H1 (cell line): ENCODE results near the gene RASSF4. TPM values are rescaled to one million over a fixed set of nuclear protein-coding genes. Genes with fewer than 3 reads are reported as not detected.

Source experiments
- CTCF ChIA-PET: fragments of 300-600 bp; sonication (Branson Sonifier 250); formaldehyde crosslinking; loops from one replicate; lab custom pipeline; 2021; ENCODE audit not compliant: partially characterized antibody; lab: Charles Lee
- POLR2A ChIA-PET: fragments of 300-600 bp; sonication (Branson Sonifier 250); formaldehyde crosslinking; loops from one replicate; lab custom pipeline; 2021; ENCODE audit warnings: inconsistent platforms; ENCODE audit not compliant: partially characterized antibody; lab: Charles Lee
- DNase-seq, 2 experiments: peaks; one replicate each; pipeline versions ENCODE4 v3.0.0 to v3.0.0-alpha.2; 2010 to 2022; ENCODE audit warnings: low spot score in 2 of 2, low read depth in 1 of 2, mixed read lengths in 1 of 2
- FAIRE-seq: peaks from 2 replicates; lab custom pipeline; 2011; peaks lifted over from hg19 to GRCh38; lab: Jason Lieb, UNC
- H2AFZ ChIP-seq: 2 replicates; pipeline ENCODE4 v1.8.1; 2012; ENCODE audit warnings: low read length, inconsistent platforms
- H2AK5ac ChIP-seq: 2 replicates; pipeline ENCODE4 v1.6.1; 2013; ENCODE audit warnings: low read depth, low read length
- H2BK120ac ChIP-seq: replicated peaks from 2 replicates; pipeline ENCODE3; 2013; ENCODE audit warnings: low read depth, low read length, inconsistent platforms
- H2BK12ac ChIP-seq: 2 replicates; pipeline ENCODE4 v1.6.1; 2013; ENCODE audit warnings: low read depth, low read length
- H2BK15ac ChIP-seq: 2 replicates; pipeline ENCODE4 v1.6.1; 2013; ENCODE audit warnings: low read length
- H2BK20ac ChIP-seq: 2 replicates; pipeline ENCODE4 v1.6.1; 2013; ENCODE audit warnings: low read length
- H2BK5ac ChIP-seq: 2 replicates; pipeline ENCODE4 v1.6.1; 2013; ENCODE audit warnings: low read depth, low read length
- H3K14ac ChIP-seq: 2 replicates; pipeline ENCODE4 v1.6.1; 2013; ENCODE audit warnings: inconsistent platforms; ENCODE audit not compliant: insufficient read length
- H3K18ac ChIP-seq: 2 replicates; pipeline ENCODE4 v1.6.1; 2013; ENCODE audit warnings: low read length; ENCODE audit errors: extremely low read depth
- H3K23ac ChIP-seq: 2 replicates; pipeline ENCODE4 v1.6.1; 2013; ENCODE audit warnings: inconsistent platforms; ENCODE audit not compliant: insufficient read length
- H3K23me2 ChIP-seq: 2 replicates; pipeline ENCODE4 v1.6.1; 2013; ENCODE audit warnings: low read depth, low read length
- H3K27ac ChIP-seq: 2 replicates; pipeline ENCODE4 v1.6.1; 2011; ENCODE audit warnings: low read depth, low read length, inconsistent platforms
- H3K27me3 ChIP-seq, 4 experiments: replicated peaks in 1 of 4; 1 replicate in 1 of 4; 2 replicates in 3 of 4; pipeline versions ENCODE4 v1.6.1 to v1.8.1; 2011 to 2013; ENCODE audit warnings: low read length in 3 of 4, mild to moderate bottlenecking in 3 of 4, inconsistent platforms in 2 of 4, mixed read lengths in 2 of 4, moderate library complexity in 1 of 4; ENCODE audit not compliant: control insufficient read depth in 3 of 4, insufficient read depth in 3 of 4; ENCODE audit errors: extremely low read depth in 1 of 4
- H3K36me3 ChIP-seq, 4 experiments: 2 replicates each; pipeline versions ENCODE4 v1.6.1 to v1.8.1; 2011 to 2013; ENCODE audit warnings: mild to moderate bottlenecking in 4 of 4, low read length in 3 of 4, moderate library complexity in 2 of 4, control low read depth in 1 of 4, inconsistent platforms in 1 of 4; ENCODE audit not compliant: insufficient read depth in 4 of 4, control insufficient read depth in 2 of 4
- H3K4ac ChIP-seq: replicated peaks from 2 replicates; pipeline ENCODE3; 2013; ENCODE audit warnings: low read length, low read depth, mixed read lengths, inconsistent platforms; ENCODE audit not compliant: insufficient read length
- H3K4me1 ChIP-seq, 4 experiments: replicated peaks in 1 of 4; 1 replicate in 1 of 4; 2 replicates in 3 of 4; pipeline versions ENCODE4 v1.6.1 to v1.8.1; 2011 to 2013; ENCODE audit warnings: low read length in 3 of 4, inconsistent platforms in 2 of 4, mixed read lengths in 1 of 4; ENCODE audit not compliant: insufficient read depth in 4 of 4, control insufficient read depth in 3 of 4
- H3K4me2 ChIP-seq, 2 experiments: 2 replicates each; pipeline versions ENCODE4 v1.6.1 to v1.8.1; 2011 to 2013; ENCODE audit warnings: low read depth in 2 of 2, low read length in 2 of 2, control low read depth in 1 of 2, inconsistent platforms in 1 of 2, mild to moderate bottlenecking in 1 of 2; ENCODE audit not compliant: insufficient read depth in 1 of 2
- H3K4me3 ChIP-seq, 4 experiments: fragments of 200-600, 300-600 bp in 1 of 4; sonication (generic), shearing (Covaris generic), sonication (Bioruptor Twin) in 1 of 4; 2 replicates each; pipeline versions ENCODE4 v1.5.1 to v1.8.1; 2011 to 2016; ENCODE audit warnings: low read length in 4 of 4, low read depth in 3 of 4, control low read depth in 2 of 4, inconsistent platforms in 2 of 4, mild to moderate bottlenecking in 2 of 4, mixed read lengths in 1 of 4, moderate library complexity in 1 of 4; ENCODE audit not compliant: insufficient read depth in 2 of 4; ENCODE audit errors: extremely low read depth in 1 of 4
- H3K56ac ChIP-seq: replicated peaks from 2 replicates; pipeline ENCODE3; 2013; ENCODE audit warnings: low read depth, mild to moderate bottlenecking, mixed read lengths, low read length, inconsistent platforms; ENCODE audit not compliant: insufficient read length
- H3K79me1 ChIP-seq: 2 replicates; pipeline ENCODE4 v1.6.1; 2013; ENCODE audit warnings: low read depth, low read length, control low read depth
- H3K79me2 ChIP-seq, 2 experiments: 2 replicates each; pipeline versions ENCODE4 v1.6.1 to v1.8.1; 2012 to 2013; ENCODE audit warnings: low read length in 2 of 2, mild to moderate bottlenecking in 2 of 2, inconsistent platforms in 1 of 2; ENCODE audit not compliant: insufficient read depth in 2 of 2, control insufficient read depth in 1 of 2
- H3K9ac ChIP-seq, 4 experiments: replicated peaks in 1 of 4; 1 replicate in 1 of 4; 2 replicates in 3 of 4; pipeline versions ENCODE4 v1.6.1 to v1.8.1; 2011 to 2013; ENCODE audit warnings: low read depth in 3 of 4, low read length in 3 of 4, control low read depth in 2 of 4, mild to moderate bottlenecking in 2 of 4, moderate library complexity in 2 of 4, inconsistent platforms in 1 of 4; ENCODE audit errors: extremely low read depth in 1 of 4
- H3K9me3 ChIP-seq, 2 experiments: 2 replicates each; pipeline versions ENCODE4 v1.6.1 to v1.8.1; 2012 to 2013; ENCODE audit warnings: mild to moderate bottlenecking in 2 of 2, moderate library complexity in 2 of 2, control low read depth in 1 of 2, inconsistent platforms in 1 of 2, low read depth in 1 of 2, low read length in 1 of 2, mixed read lengths in 1 of 2; ENCODE audit not compliant: insufficient read depth in 2 of 2
- H4K20me1 ChIP-seq, 2 experiments: replicated peaks in 1 of 2; 2 replicates each; pipeline versions ENCODE3 to v1.8.1; 2011 to 2013; ENCODE audit warnings: inconsistent platforms in 2 of 2, low read length in 2 of 2, mild to moderate bottlenecking in 1 of 2; ENCODE audit not compliant: insufficient read depth in 2 of 2, control insufficient read depth in 1 of 2
- H4K5ac ChIP-seq: 2 replicates; pipeline ENCODE4 v1.6.1; 2013; ENCODE audit warnings: low read length, low read depth, mixed read lengths, inconsistent platforms; ENCODE audit not compliant: insufficient read length
- H4K8ac ChIP-seq: 2 replicates; pipeline ENCODE4 v1.8.0; 2013; ENCODE audit warnings: mild to moderate bottlenecking, moderate library complexity, low read length, inconsistent platforms; ENCODE audit not compliant: insufficient read depth; ENCODE audit errors: extremely low read depth
- H4K91ac ChIP-seq: replicated peaks from 2 replicates; pipeline ENCODE3; 2013; ENCODE audit warnings: low read length, mixed read lengths, inconsistent platforms; ENCODE audit not compliant: insufficient read length
- BRCA1 ChIP-seq: IDR thresholded peaks from 2 replicates; pipeline ENCODE4 v1.6.1; 2012; ENCODE audit warnings: low read depth, low read length, improper control_type of control experiment
- CBX8 ChIP-seq: fragments of 300-800, 300-1000 bp; sonication (generic); IDR thresholded peaks from 2 replicates; pipeline ENCODE4 v1.7.1; 2016; ENCODE audit warnings: low read depth, low read length, borderline replicate concordance
- CREB1 ChIP-seq: IDR thresholded peaks from 2 replicates; pipeline ENCODE4 v1.6.1; 2012; ENCODE audit warnings: inconsistent platforms
- EZH2 ChIP-seq: fragments of 200-600 bp; sonication (generic); IDR thresholded peaks from 2 replicates; pipeline ENCODE4 v1.7.1; 2012; ENCODE audit warnings: low read depth, mild to moderate bottlenecking, moderate library complexity, low read length, inconsistent platforms; ENCODE audit not compliant: severe bottlenecking
- PHF8 ChIP-seq: fragments of 200-600 bp; sonication (generic); conservative IDR thresholded peaks from 2 replicates; pipeline ENCODE4 v1.7.1; 2012; ENCODE audit warnings: low read depth, mild to moderate bottlenecking, inconsistent platforms, low read length, moderate library complexity
- RAD21 ChIP-seq, 2 experiments: IDR thresholded peaks in 1 of 2; conservative IDR thresholded peaks in 1 of 2; 2 replicates each; pipeline ENCODE4 v1.6.1; 2011; ENCODE audit warnings: low read depth in 2 of 2, low read length in 2 of 2, improper control_type of control experiment in 1 of 2, inconsistent platforms in 1 of 2, mild to moderate bottlenecking in 1 of 2, moderate library complexity in 1 of 2
- RFX5 ChIP-seq: IDR thresholded peaks from 2 replicates; pipeline ENCODE4 v1.6.1; 2011; ENCODE audit warnings: low read depth, low read length, improper control_type of control experiment, borderline replicate concordance
- RNF2 ChIP-seq: fragments of 200-900, 300-1000 bp; sonication (generic); IDR thresholded peaks from 2 replicates; pipeline ENCODE4 v1.7.1; 2016; ENCODE audit warnings: borderline replicate concordance, low read depth, mild to moderate bottlenecking, antibody characterized with exemption, low read length; ENCODE audit not compliant: poor library complexity, severe bottlenecking; ENCODE audit errors: missing control alignments
- SIRT6 ChIP-seq: IDR thresholded peaks from one replicate; pipeline ENCODE4 v1.7.1; 2012; ENCODE audit warnings: low read length, inconsistent platforms
- SIX5 ChIP-seq: IDR thresholded peaks from 2 replicates; pipeline ENCODE4 v1.6.1; 2011; ENCODE audit warnings: mild to moderate bottlenecking, low read depth, low read length
- WGBS, 2 experiments: shearing (Covaris generic) in 1 of 2; methylation state at CpG; one replicate each; pipeline versions ENCODE4 v1.1.6 to v1.1.7; 2013 to 2015; ENCODE audit warnings: low lambda C conversion rate in 2 of 2, mixed read lengths in 2 of 2, inconsistent platforms in 1 of 2, low coverage in 1 of 2, missing lambda C conversion rate in 1 of 2; ENCODE audit not compliant: insufficient replicate concordance in 2 of 2, insufficient coverage in 1 of 2, insufficient read length in 1 of 2; ENCODE audit errors: extremely low coverage in 1 of 2, missing lambda C conversion rate in 1 of 2; 5-methylcytosine and 5-hydroxymethylcytosine counted together
- polyA plus RNA-seq, 7 experiments: library from polyadenylated mRNA; depleted of rRNA in 3 of 7; stranded (reverse) in 5 of 7; unstranded in 2 of 7; fragments of >200 nt in 5 of 7; fragments of 200-250 nt in 2 of 7; gene quantifications; 1 replicate in 5 of 7; 2 replicates in 1 of 7; 4 replicates in 1 of 7; pipeline versions ENCODE4 v1.2.1 to v1.2.3, GENCODE V29; 2011 to 2013; ENCODE audit warnings: missing spikeins in 2 of 7, mixed read lengths in 2 of 7
- total RNA-seq: library from RNA; stranded (reverse); fragmentation: NEBNext Ultra II Directional; extraction: Animal tissue kit (Norgen Biotek cat#: 25700); gene quantifications from 2 replicates; pipeline ENCODE4 v1.2.1, GENCODE V29; 2021

Gene RASSF4
- total and polyA plus RNA-seq, 2 of the 8 experiments (the other 6 are each of a cell fraction or from before 2014, with no cell fraction given): 14.3 to 14.5 TPM

DNA sequence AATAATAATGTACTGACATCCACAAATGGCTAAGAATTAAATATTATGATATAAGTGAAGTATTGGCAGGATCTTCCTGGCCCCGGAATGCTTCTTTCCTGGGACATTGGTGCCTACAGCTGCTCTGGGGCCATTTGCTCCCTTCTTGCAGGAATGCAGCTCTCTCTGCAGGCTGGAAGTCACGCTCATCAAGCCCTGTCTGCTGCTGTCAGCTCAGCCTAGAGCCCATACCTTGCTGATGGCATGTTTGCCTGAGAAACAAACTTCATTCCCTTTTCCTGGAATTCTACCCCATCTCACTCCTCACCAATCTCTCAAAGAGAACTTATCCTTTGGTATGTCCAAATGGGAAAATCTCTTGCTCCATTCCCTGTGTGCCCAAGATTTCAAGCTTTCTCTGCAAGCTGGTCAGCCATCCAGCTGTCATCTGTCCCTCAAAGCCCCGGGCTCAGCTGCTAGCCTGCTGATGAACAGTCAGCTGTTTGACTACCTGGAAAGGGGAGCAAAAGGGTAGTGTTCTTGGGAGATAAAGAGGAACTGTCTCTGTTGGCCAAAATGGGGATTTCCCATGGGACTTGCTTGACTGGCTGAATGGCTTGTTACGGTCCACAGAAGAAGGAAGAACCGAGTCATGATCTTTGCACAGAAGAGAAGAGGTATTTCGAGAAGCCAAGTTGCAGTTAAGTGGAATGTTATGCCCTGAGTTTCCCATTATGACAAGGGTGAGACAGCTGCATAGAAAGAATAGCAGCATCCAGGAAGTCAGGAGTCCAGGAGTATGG is 12.0 kb upstream of the RASSF4 start:
- 88% methylated on average over 6 of the region's 6 CpGs; no CpG with 5 or more reads in 1 of the 2 experiments for WGBS, 2 experiments
- no peak for FAIRE-seq

More for the DNA sequence above, 12.0 kb upstream of the RASSF4 start:
- ChIA-PET POLR2A (interaction anchor here (0.7 to 1.3 kb wide), 3 partner anchors 8 to 26 kb away, joined by 3 to 6 read pairs (median 3); no protein-coding TSS in a partner anchor), CTCF (interaction anchor here (0.7 to 13.4 kb wide), 7 partner anchors 8 to 85 kb away, joined by 3 to 143 read pairs (median 5); partner anchors contain the start of gene RASSF4)
- H3K79me2 ChIP-seq: no peaks in the 10 kb centered on the region
- H4K20me1 ChIP-seq: no peaks in the 10 kb centered on the region
- no peak overlapping the region for H4K8ac ChIP-seq
- H3K9ac ChIP-seq: no peak overlapping the region
- H4K5ac ChIP-seq: no peak overlapping the region
- TF ChIP-seq CBX8 (no peak), SIRT6 (no peak), RFX5 (no peak), BRCA1 (no peak), CREB1 (no peak), RNF2 (no peak), PHF8 (no peak), SIX5 (no peak), EZH2 (no peak), RAD21 (IDR thresholded peaks at IDR 0.05 in 1 of 2, conservative IDR thresholded peaks at IDR 0.05 in 1 of 2; ENCODE audit: low read depth in 2 of 2, low read length in 2 of 2) (no peak)
- H2BK5ac ChIP-seq: no peak overlapping the region
- no peak overlapping the region for H3K4me3 ChIP-seq
- H2BK120ac ChIP-seq: no peak overlapping the region
- no peak overlapping the region for H2AK5ac ChIP-seq
- no peak overlapping the region for H3K18ac ChIP-seq
- DNase-seq: peak in 1 of 2 experiments; percentile 28
- peaks cover 0 to 1% (median 0%) of the 10 kb centered on the region in 4 experiments; a peak in 1 of 7 replicates for H3K4me1 ChIP-seq
- H3K56ac ChIP-seq: no peak overlapping the region
- no peaks in the 10 kb centered on the region for H3K36me3 ChIP-seq
- no peak overlapping the region for H2BK12ac ChIP-seq
- H3K23me2 ChIP-seq: no peaks in the 10 kb centered on the region
- H3K27ac ChIP-seq: no peak overlapping the region
- peaks cover 0 to 10% of the 10 kb centered on the region in 2 experiments; a peak in 2 of 4 replicates for H3K9me3 ChIP-seq
- no peak overlapping the region for H2AFZ ChIP-seq
- H3K14ac ChIP-seq: no peak overlapping the region
- H3K27me3 ChIP-seq: no peaks in the 10 kb centered on the region; a peak in 1 of 7 replicates
- no peaks in the 10 kb centered on the region; the same call in 1 of the 2 replicates for H3K79me1 ChIP-seq
- H3K4me2 ChIP-seq: no peak overlapping the region
- H3K23ac ChIP-seq: no peak overlapping the region
- no peak overlapping the region for H2BK20ac ChIP-seq
- H3K4ac ChIP-seq: no peak overlapping the region
- H4K91ac ChIP-seq: no peak overlapping the region
- H2BK15ac ChIP-seq: no peak overlapping the region
